Measurements from ENCODE around the gene NDUFAF4.
"Not testable (repeated sequence)": the region's sequence is repeated elsewhere in the genome, so short reads cannot be mapped to it uniquely, and the experiment has no call there.

Gene NDUFAF4

GRCh38 chr6:96898241-96898851 lies 655 bp upstream of the NDUFAF4 start:
- DNase-seq = no peak

- no peak for DNase-seq
Observed at GRCh38 chr6:96889146-96889545, 8.5 kb downstream of the NDUFAF4 start.

- no peak for DNase-seq
Observed at GRCh38 chr6:96888745-96889144, 8.9 kb downstream of the NDUFAF4 start.

DNA sequence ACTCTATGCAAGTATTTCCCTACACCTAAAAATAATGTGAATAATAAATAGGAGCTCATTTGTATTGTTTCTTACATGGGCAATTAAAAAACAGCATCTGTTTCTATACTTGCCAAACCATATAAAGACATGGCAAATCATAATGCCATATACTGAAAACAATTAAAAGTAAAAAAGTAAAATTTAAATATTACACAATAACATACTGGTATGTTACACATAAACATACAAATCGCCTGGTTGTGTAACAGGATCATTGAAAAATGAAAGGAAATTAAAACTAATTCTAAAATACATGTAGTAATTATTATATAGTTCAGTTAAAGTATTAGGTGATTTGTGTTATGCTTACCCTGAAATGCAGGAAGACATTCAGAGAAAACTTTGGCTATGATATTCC lies 11.2 kb downstream of the NDUFAF4 start:
- no peak for DNase-seq

GRCh38 chr6:96885187-96885631 lies 12.5 kb downstream of the NDUFAF4 start:
- not testable (repeated sequence) for DNase-seq

DNA sequence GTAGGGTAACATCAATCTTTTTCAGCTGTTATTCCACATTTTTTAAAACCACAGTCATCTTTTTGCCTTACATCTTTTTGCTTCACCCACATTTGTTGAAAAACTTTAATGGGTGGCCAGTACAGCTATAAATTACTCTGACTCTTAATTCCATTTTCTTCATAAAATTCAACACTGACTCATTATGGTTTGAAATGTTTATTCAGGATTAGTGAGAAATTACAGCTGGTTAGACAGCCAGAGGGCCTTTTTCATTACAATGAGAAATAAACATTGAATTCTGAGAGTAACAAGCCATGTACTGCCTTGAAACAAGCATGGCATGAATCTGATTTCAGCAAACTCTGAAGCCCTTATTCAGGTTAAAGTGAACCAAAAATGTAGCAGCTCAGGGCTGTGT lies 19.5 kb downstream of the NDUFAF4 start:
- DNase-seq = no peak

DNA sequence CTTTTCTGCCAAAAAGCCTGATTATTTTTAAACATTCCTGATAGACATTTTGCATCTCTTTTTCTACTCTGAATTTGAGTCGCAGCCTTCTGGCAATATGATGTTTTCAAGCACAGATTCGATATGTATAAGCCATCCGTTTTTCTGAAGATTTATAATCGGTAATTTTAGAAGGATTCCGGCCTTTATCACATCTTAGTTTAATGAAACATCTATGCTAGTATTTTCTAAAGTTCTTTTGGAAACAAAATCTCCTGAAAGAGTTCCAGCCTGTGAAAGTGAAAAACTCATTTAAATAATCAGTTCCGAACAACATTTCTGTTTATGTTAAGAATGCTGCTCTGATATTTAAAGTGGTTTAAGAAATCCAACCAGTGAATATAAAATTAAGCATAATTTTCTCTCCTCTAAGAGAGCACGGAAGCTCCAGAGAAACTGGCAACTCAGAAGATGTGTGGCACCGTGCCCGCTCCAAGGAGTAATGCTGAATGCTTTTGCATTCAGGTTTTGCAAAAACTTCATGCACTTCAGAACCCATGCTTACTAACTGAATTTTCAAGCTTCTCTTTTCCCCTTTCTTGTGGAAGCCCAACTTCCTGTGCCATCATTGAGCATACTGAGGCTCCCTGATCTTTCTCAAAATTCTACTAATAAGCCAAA lies 20.7 kb downstream of the NDUFAF4 start:
- DNase-seq = no peak

- DNase-seq = no peak
Observed at GRCh38 chr6:96872976-96873375, 24.7 kb downstream of the NDUFAF4 start.

DNA sequence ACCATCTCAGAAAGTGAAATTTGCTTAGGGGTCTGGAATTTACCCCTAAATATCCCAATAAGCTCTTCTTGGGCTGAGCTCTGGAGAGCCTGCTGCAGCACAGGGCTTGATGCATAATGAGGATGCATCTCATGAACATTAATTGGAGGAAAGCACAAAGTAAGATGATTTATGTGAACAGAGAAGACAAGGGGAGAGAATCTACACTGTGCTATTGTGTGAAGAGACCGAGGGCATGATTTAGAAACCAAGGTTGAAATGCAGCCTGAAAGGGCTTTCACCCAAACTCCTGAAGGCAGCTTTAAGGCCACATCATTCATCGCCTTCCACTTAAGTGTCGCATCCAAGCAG lies 32.7 kb downstream of the NDUFAF4 start:
- DNase-seq = no peak

- no peak for DNase-seq
Observed at GRCh38 chr6:96864216-96865054, 33.3 kb downstream of the NDUFAF4 start.

GRCh38 chr6:96862560-96862959 lies 35.1 kb downstream of the NDUFAF4 start:
- DNase-seq = no peak

DNA sequence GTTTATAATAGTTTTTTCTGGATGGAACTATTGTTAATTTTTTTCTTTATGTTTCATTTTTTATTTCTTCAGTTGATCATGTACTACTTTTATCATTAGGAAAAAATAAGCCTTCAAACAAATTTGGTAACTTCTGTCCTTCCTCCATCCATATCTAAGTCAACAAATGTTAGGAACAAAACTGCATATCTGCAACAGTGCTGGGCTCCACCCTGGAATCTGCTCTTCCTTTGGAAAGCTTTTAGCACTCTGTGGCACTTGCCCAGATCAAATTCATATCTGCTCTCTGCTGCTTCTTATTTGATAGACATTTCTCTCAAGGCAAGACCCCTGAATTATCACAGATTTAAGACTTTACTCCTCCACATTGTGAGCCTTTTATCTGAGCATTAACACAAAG lies 36.1 kb downstream of the NDUFAF4 start:
- DNase-seq = no peak

DNA sequence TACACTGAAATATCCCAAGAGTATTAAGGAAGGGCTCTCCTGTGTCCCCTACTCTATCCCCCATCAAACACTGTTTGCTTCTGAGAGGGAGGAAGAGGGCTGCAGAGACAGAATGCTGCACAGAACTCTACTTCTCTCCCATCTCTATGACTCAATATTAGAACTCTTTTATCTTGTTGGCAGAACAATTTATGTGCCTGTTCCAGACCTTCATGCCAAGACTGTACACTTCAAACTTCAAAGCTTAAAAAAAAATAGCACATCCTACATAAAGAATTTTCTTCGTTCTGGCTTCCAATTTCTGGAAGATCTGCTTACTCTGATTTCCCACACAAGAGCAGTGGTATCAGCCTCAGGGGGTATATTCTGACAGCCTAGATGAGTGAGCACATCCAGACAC lies 40.8 kb downstream of the NDUFAF4 start:
- no peak for DNase-seq

DNA sequence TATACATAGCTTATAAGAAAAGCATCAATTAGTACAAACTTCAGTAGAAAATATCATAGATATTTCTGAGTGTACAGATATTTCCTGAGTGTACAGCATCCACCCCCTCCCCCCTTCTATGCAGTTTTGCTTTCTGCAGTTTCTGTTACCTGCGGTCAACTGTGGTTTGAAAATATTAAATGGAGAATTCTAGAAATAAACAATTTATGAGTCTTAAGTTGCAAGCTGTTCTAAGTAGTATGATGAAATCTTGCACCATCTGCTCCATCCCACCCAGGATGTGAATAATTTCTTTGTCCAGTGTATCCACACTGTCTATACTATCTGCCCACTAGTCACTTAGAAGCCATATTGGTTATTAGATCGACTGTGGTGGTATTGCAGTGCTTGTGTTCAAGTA lies 44.6 kb downstream of the NDUFAF4 start:
- no peak for DNase-seq

- DNase-seq = no peak
Observed at GRCh38 chr6:96852605-96853004, 45.1 kb downstream of the NDUFAF4 start.

DNA sequence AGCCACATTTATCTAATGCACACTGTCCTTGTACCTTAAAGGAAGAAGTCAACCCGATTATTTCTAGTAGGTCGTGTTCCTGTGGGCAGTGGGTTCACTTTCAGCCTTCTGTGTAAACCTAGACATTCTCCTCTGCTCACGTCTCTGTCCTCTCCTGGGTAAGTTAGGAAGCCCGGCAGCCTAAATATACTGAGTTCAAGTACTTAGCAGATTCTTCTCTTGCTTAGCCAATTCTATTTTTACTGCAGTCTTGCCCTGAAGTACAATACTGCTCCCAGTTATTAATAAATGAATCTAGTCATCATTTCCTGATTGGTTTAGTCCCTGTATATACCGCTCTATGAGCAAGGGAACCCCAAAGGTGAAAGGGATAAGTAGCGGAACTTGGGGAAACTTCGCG lies 45.8 kb downstream of the NDUFAF4 start:
- DNase-seq = no peak

DNA sequence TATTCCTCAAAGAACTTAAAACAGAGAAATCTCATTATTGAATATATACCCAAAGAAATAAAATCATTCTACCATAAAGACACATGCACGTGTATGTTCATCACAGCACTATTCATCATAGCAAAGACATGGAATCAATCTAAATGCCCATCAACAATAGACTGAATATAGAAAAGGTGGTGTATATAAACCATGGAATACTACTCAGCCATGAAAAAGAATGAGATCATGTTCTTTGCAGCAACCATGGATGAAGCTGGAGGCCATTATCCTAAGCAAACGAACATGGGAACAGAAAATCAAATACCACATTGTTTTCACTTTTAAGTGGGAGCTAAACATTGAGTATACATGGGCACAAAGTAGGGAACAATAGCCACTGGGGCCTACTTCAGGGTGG lies 48.1 kb downstream of the NDUFAF4 start:
- DNase-seq = no peak

- no peak for DNase-seq
Observed at GRCh38 chr6:96844530-96844929, 53.2 kb downstream of the NDUFAF4 start.

DNA sequence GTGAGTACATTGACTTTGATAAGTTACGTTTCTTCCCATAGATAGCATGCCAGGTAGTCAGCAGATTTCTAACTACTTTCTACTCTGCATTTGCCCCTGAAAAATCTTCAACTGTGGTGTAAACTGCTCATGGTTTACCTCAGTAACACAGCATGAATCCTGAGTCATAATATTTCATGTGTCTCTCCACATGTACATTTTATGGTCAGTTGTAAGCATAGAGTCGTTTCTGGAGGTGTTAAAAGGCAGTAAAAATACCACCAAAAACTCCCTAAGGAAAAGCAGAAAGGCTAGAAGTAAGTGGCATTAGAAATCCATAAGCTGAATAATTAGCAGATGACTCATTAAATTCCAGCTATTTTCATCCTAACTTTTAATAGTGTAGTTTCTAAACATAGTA lies 56.3 kb downstream of the NDUFAF4 start:
- DNase-seq = no peak

Data from activated CD8-positive, alpha-beta memory T cell treated with anti-CD3 and anti-CD28 coated beads, Interleukin-2, amount 50 U/mL, for 4 hours (primary cell).